Measurements from ENCODE around the gene DEFB123.

DEFB123 gene

GRCh38 chr20:31473331-31474096 lies 33.1 kb downstream of the DEFB123 start:
- no peak for DNase-seq (ENCODE audit: low spot score)

GRCh38 chr20:31474097-31474436 lies 33.6 kb downstream of the DEFB123 start:
- DNase-seq (ENCODE audit: low spot score), result no peak

GRCh38 chr20:31474758-31475427 lies 34.5 kb downstream of the DEFB123 start, which contains the start of the genes DEFB124 and REM1:
DEFB124 (minus strand) TSS chr20:31475127; CDS start chr20:31473013, 2,114 bp downstream.
REM1 (plus strand) TSS chr20:31475288; CDS start chr20:31476446, 1,158 bp downstream.
- DNase-seq (ENCODE audit: low spot score), result no peak

GRCh38 chr20:31475472-31476293 lies 35.3 kb downstream of the DEFB123 start:
- no peak for DNase-seq (ENCODE audit: low spot score)

- DNase-seq (ENCODE audit: low spot score), result no peak
Observed at GRCh38 chr20:31476294-31476585, 35.8 kb downstream of the DEFB123 start.

- no peak for DNase-seq (ENCODE audit: low spot score)
Observed at GRCh38 chr20:31476643-31477215, 36.3 kb downstream of the DEFB123 start.

- peak; percentile 37 for DNase-seq (ENCODE audit: low spot score)
Observed at GRCh38 chr20:31484001-31484400, 43.6 kb downstream of the DEFB123 start.

- no peak for DNase-seq (ENCODE audit: low spot score)
Observed at GRCh38 chr20:31485450-31486339, 45.3 kb downstream of the DEFB123 start.

- DNase-seq (ENCODE audit: low spot score), result no peak
Observed at GRCh38 chr20:31488115-31488514, 47.7 kb downstream of the DEFB123 start.

GRCh38 chr20:31489152-31489551 lies 48.7 kb downstream of the DEFB123 start:
- no peak for DNase-seq (ENCODE audit: low spot score)

- no peak for DNase-seq (ENCODE audit: low spot score)
Observed at GRCh38 chr20:31490752-31491151, 50.3 kb downstream of the DEFB123 start.

GRCh38 chr20:31494131-31494530 lies 53.7 kb downstream of the DEFB123 start:
- DNase-seq (ENCODE audit: low spot score), result no peak

- no peak for DNase-seq (ENCODE audit: low spot score)
Observed at GRCh38 chr20:31496761-31497295, 56.4 kb downstream of the DEFB123 start.

- peak; percentile 69 for DNase-seq (ENCODE audit: low spot score)
Observed at GRCh38 chr20:31497838-31498540, 57.6 kb downstream of the DEFB123 start.

Data from SK-N-DZ (cell line).